ENCODE results near the gene C10orf67. TPM values are rescaled to one million over a fixed set of nuclear protein-coding genes. Genes with fewer than 3 reads are reported as not detected.

C10orf67 gene
- total RNA-seq, 4 donors from 2014 or later = 0.09 to 0.60 TPM; not detected in 2

DNA sequence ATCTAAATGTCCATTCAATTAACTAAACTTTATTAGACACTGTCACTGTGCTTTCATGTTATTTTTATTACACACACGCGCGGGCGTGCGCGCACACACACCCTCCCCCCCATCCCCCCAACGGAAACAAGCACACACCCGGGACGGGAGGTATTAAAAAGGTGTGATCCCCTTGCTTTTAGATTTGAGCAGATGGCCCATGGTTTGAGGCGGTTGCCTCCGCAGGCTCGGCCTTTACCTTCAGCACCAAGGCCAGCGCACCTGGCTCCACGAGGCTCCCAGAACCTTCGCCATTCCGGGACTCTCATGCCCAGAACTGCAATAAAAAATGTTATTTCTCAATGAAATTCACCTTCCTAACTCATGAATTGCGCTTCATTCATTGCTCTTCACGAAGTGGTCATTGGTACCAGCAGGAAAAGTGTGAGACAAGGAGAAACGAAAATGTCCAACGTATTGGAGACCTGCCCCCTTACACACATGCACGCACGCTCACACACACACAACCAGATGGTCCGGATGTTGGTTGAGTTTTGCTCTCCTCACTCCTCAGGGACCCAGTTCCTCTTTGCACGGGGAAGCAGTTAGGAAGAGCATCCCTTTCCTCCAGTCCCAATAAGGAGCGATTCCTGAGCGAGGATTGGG is 173.2 kb downstream of the C10orf67 start:
- DNase-seq (ENCODE audit: low spot score) (no peak), ATAC-seq (ENCODE audit: low FRiP score) (no peak)
- no peak for TF ChIP-seq CTCF (IDR thresholded peaks at IDR 0.05)

- TF ChIP-seq CTCF (IDR thresholded peaks at IDR 0.05) = peak in 1 of 3 donors; percentile 38
- ATAC-seq (ENCODE audit: low FRiP score) (no peak), DNase-seq (ENCODE audit: low spot score) (no peak)
Measured at GRCh38 chr10:23158370-23158769, 186.2 kb downstream of the C10orf67 start.

GRCh38 chr10:23157691-23158369 is 186.8 kb downstream of the C10orf67 start:
- ATAC-seq (ENCODE audit: low FRiP score) (no peak), DNase-seq (ENCODE audit: low spot score) (no peak)
- no peak for TF ChIP-seq CTCF (IDR thresholded peaks at IDR 0.05)

GRCh38 chr10:23157239-23157681 is 187.3 kb downstream of the C10orf67 start:
- TF ChIP-seq CTCF (IDR thresholded peaks at IDR 0.05) = no peak
- ATAC-seq (ENCODE audit: low FRiP score) (no peak), DNase-seq (ENCODE audit: low spot score) (no peak)

GRCh38 chr10:23156447-23157150 is 188.0 kb downstream of the C10orf67 start:
- DNase-seq (ENCODE audit: low spot score) (no peak), ATAC-seq (ENCODE audit: low FRiP score) (no peak)
- no peak for TF ChIP-seq CTCF (IDR thresholded peaks at IDR 0.05)

GRCh38 chr10:23155169-23155568 is 189.4 kb downstream of the C10orf67 start:
- TF ChIP-seq CTCF (IDR thresholded peaks at IDR 0.05) = no peak
- ATAC-seq (ENCODE audit: low FRiP score) (no peak), DNase-seq (ENCODE audit: low spot score) (no peak)

Small RNA genes lying within 50 kb of the gene (small RNA-seq; reads per million reads assigned to genes)
- gene MIR1254-2 (not detected), gene RF00561 (not detected)

Other genes starting within 250 kb of the C10orf67 start
- 10 to 100 TPM; 16.5 to 31.4 (median 24.6) TPM for gene MSRB2, start 249.2 kb downstream of the C10orf67 start, total RNA-seq
- not detected for gene PTF1A, start 152.5 kb downstream of the C10orf67 start, total RNA-seq
- gene OTUD1, start 94.3 kb upstream of the C10orf67 start, total RNA-seq = 10 to 100 TPM; 10.2 to 16.4 (median 11.2) TPM